A673 (cell line): ENCODE measurements around the gene SLC4A4. TPM values are rescaled to one million over a fixed set of nuclear protein-coding genes. Genes with fewer than 3 reads are reported as not detected.
A peak's percentile ranks its signal among the peaks of the same experiment; 100 is the strongest.

Experiments
- BruUV-seq: library from RNA; stranded (reverse); fragments of 400-500 nt; replicated peaks from 2 replicates; lab custom pipeline; 2021; lab: Mats Ljungman, UMichigan
- CTCF ChIA-PET: fragments of 300-600 bp; sonication (Branson Sonifier 250); formaldehyde crosslinking; loops from one replicate; lab custom pipeline; 2022; ENCODE audit warnings: antibody characterized with exemption; lab: Charles Lee
- POLR2A ChIA-PET: fragments of 300-600 bp; sonication (Branson Sonifier 250); formaldehyde crosslinking; loops from one replicate; lab custom pipeline; 2022; ENCODE audit warnings: antibody characterized with exemption; ENCODE audit not compliant: low non-redundant PET; lab: Charles Lee
- DNase-seq: peaks from one replicate; pipeline ENCODE4 v3.0.0-alpha.2; 2015; ENCODE audit warnings: low spot score
- H3K27ac ChIP-seq: fragments of 200-600 bp; sonication (generic); 2 replicates; pipeline ENCODE4 v1.5.1; 2016; ENCODE audit warnings: mixed run types, low read depth, mild to moderate bottlenecking, mixed read lengths, antibody characterized with exemption, low read length; ENCODE audit not compliant: poor library complexity, severe bottlenecking
- H3K27me3 ChIP-seq: fragments of 200-600 bp; sonication (generic); replicated peaks from 2 replicates; pipeline ENCODE4 v1.6.1; 2017; ENCODE audit warnings: mixed run types, low read depth, mild to moderate bottlenecking, mixed read lengths, antibody characterized with exemption, low read length; ENCODE audit not compliant: insufficient read depth, poor library complexity
- H3K36me3 ChIP-seq: fragments of 200-600 bp; sonication (generic); 2 replicates; pipeline ENCODE4 v1.6.1; 2016; ENCODE audit warnings: mixed run types, mild to moderate bottlenecking, mixed read lengths, antibody characterized with exemption, low read length; ENCODE audit not compliant: insufficient read depth, poor library complexity, severe bottlenecking
- H3K4me1 ChIP-seq: fragments of 200-600 bp; sonication (generic); 2 replicates; pipeline ENCODE4 v1.6.1; 2017; ENCODE audit warnings: mixed run types, mild to moderate bottlenecking, mixed read lengths, antibody characterized with exemption, low read length; ENCODE audit not compliant: insufficient read depth, poor library complexity, severe bottlenecking
- H3K4me3 ChIP-seq: fragments of 200-600 bp; sonication (generic); 2 replicates; pipeline ENCODE4 v1.5.1; 2016; ENCODE audit warnings: low read depth, mixed run types, mild to moderate bottlenecking, mixed read lengths, low read length; ENCODE audit not compliant: poor library complexity, severe bottlenecking
- H3K9me3 ChIP-seq: fragments of 200-600 bp; sonication (generic); 2 replicates; pipeline ENCODE4 v1.6.1; 2016; ENCODE audit warnings: mixed run types, low read depth, mild to moderate bottlenecking, mixed read lengths, antibody characterized with exemption, low read length; ENCODE audit not compliant: poor library complexity, severe bottlenecking
- EZH2 ChIP-seq: fragments of 200-600 bp; sonication (generic); IDR thresholded peaks from 2 replicates; pipeline ENCODE4 v1.6.1; 2017; ENCODE audit warnings: borderline replicate concordance, low read depth, mild to moderate bottlenecking, mixed read lengths, antibody characterized with exemption, low read length; ENCODE audit not compliant: poor library complexity, severe bottlenecking
- intact Hi-C: fragments of 100-400 bp; cut with micrococcal nuclease; formaldehyde crosslinking; loops from one replicate; pipeline ENCODE4 v1.10.0; 2022; ENCODE audit not compliant: unreplicated experiment
- total RNA-seq: library from RNA; stranded (reverse); gene quantifications from 2 replicates; pipeline ENCODE4 v1.2.3, GENCODE V29; 2021
- TF ChIP-seq, protein P1 (sequence below): fragments of 300-800, 200-600 bp; sonication (generic); conservative IDR thresholded peaks from 2 replicates; pipeline ENCODE4 v1.5.1; 2017; ENCODE audit warnings: low read depth, mild to moderate bottlenecking, antibody characterized with exemption, low read length, moderate library complexity, mixed read lengths

Gene SLC4A4
- total RNA-seq, 1 experiment from 2014 or later = 1.2 TPM

DNA sequence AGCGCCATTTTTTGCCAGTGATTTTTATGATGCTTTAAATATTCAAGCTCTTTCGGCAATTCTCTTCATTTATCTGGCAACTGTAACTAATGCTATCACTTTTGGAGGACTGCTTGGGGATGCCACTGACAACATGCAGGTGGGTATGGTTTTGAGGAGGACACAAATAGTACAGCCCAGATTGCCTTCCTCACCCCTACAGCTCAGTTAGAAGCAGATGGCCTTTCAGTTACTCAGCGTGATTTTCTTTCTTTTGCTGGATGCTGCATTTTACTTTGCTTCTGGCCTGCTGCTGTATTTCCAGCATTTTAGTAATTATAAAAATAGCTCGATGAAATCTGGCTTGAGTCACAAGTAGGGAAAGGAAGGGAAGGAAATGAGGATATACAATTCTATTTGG, 114.7 kb downstream of the SLC4A4 start:
- CTCF ChIA-PET = no interaction called here
- no peak overlapping the region for H3K4me3 ChIP-seq
- intact Hi-C loops = no loop called here
- no peaks in the 10 kb centered on the region for H3K27me3 ChIP-seq
- H3K36me3 ChIP-seq = no peaks in the 10 kb centered on the region
- TF ChIP-seq, protein P1, sequence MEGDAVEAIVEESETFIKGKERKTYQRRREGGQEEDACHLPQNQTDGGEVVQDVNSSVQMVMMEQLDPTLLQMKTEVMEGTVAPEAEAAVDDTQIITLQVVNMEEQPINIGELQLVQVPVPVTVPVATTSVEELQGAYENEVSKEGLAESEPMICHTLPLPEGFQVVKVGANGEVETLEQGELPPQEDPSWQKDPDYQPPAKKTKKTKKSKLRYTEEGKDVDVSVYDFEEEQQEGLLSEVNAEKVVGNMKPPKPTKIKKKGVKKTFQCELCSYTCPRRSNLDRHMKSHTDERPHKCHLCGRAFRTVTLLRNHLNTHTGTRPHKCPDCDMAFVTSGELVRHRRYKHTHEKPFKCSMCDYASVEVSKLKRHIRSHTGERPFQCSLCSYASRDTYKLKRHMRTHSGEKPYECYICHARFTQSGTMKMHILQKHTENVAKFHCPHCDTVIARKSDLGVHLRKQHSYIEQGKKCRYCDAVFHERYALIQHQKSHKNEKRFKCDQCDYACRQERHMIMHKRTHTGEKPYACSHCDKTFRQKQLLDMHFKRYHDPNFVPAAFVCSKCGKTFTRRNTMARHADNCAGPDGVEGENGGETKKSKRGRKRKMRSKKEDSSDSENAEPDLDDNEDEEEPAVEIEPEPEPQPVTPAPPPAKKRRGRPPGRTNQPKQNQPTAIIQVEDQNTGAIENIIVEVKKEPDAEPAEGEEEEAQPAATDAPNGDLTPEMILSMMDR = no peak
- no peak for TF ChIP-seq EZH2
- H3K4me1 ChIP-seq = no peaks in the 10 kb centered on the region
- no TSS peak for BruUV-seq
- H3K9me3 ChIP-seq = no peaks in the 10 kb centered on the region
- POLR2A ChIA-PET = no interaction called here
- H3K27ac ChIP-seq = no peak overlapping the region
- DNase-seq = no peak

DNA sequence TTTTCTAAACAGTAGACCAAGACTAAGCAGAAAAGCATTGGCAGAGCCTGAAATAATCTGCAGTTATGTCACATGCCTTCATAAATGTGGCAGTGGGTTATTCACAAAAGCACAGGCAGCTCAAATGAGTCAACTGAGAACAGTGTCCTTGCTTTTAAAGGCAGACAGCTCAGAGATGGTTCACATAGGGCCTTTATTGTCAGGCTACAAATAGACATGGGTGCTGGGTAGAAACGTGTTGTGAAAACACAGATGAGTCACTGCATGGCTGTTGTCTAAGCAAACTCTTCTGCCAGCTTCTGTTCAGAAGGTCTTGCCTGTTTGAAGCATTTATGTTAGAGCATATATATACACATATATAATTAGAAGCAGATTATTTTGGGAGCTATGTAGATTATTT, 118.0 kb downstream of the SLC4A4 start:
- H3K36me3 ChIP-seq = no peaks in the 10 kb centered on the region
- POLR2A ChIA-PET = no interaction called here
- no TSS peak for BruUV-seq
- H3K27ac ChIP-seq = no peak overlapping the region
- peak; percentile 0 for DNase-seq
- H3K9me3 ChIP-seq = no peaks in the 10 kb centered on the region
- H3K27me3 ChIP-seq = no peaks in the 10 kb centered on the region
- H3K4me1 ChIP-seq = peaks cover 7% of the 10 kb centered on the region
- TF ChIP-seq EZH2 = no peak
- TF ChIP-seq, protein P1 = no peak
- no peak overlapping the region for H3K4me3 ChIP-seq
- intact Hi-C loops = no loop called here
- CTCF ChIA-PET = no interaction called here

DNA sequence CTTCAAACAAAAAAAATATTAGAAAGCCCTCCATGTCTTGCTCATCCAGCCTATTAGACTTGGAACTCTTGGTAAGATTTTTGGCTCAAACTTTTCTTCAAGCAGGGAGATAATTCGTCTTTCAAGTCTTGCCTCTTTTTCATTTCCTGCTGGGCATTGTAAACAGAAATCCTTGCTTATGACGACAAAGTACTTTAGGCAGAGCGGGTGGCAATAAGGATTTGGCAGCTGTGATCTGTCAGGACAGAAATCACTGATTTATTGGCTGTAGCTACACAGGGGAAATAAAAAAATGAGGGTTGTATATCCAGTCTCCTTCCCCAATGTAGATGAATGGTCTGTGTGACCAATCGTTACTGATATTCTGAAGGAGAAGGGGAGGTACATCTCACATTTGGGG, 121.6 kb downstream of the SLC4A4 start:
- POLR2A ChIA-PET = no interaction called here

More for the DNA sequence above, 121.6 kb downstream of the SLC4A4 start:
- TF ChIP-seq, protein P1 = no peak
- no peak for TF ChIP-seq EZH2
- no TSS peak for BruUV-seq
- H3K4me1 ChIP-seq = peaks cover 7% of the 10 kb centered on the region
- CTCF ChIA-PET = no interaction called here
- H3K4me3 ChIP-seq = no peak overlapping the region
- H3K9me3 ChIP-seq = no peaks in the 10 kb centered on the region
- no peaks in the 10 kb centered on the region for H3K27me3 ChIP-seq
- DNase-seq = peak; percentile 80
- intact Hi-C loops = no loop called here
- H3K27ac ChIP-seq = no peak overlapping the region
- H3K36me3 ChIP-seq = no peaks in the 10 kb centered on the region
